Dendritic cell treated with granulocyte-macrophage colony-stimulating factor and Interleukin-4, amounts not matched to agents 40 ng/mL and 50 ng/mL, for 4 days (primary cell): Measurements from ENCODE around the gene GRID2.
"Not testable (repeated sequence)": the region's sequence is repeated elsewhere in the genome, so short reads cannot be mapped to it uniquely, and the experiment has no call there.

Experiments used
- H3K27ac Mint-ChIP-seq: one replicate; pipeline ENCODE4 v1.8.0; 2022; ENCODE audit warnings: mild to moderate bottlenecking, mixed read lengths
- H3K27me3 Mint-ChIP-seq: one replicate; pipeline ENCODE4 v1.8.0; 2022; ENCODE audit warnings: mild to moderate bottlenecking, mixed read lengths
- H3K36me3 Mint-ChIP-seq: one replicate; pipeline ENCODE4 v1.8.0; 2022; ENCODE audit warnings: low read depth, mixed read lengths
- H3K4me1 Mint-ChIP-seq: one replicate; pipeline ENCODE4 v1.8.0; 2022; ENCODE audit warnings: low read depth, mixed read lengths
- H3K4me3 Mint-ChIP-seq: one replicate; pipeline ENCODE4 v1.8.0; 2022; ENCODE audit warnings: mild to moderate bottlenecking, moderate library complexity, mixed read lengths
- H3K9me3 Mint-ChIP-seq: one replicate; pipeline ENCODE4 v1.8.0; 2022; ENCODE audit warnings: mixed read lengths
- intact Hi-C: fragments of 100-400 bp; cut with micrococcal nuclease; formaldehyde crosslinking; loops from one replicate; pipeline ENCODE4 v1.15.0; 2022

The GRID2 gene

GRCh38 chr4:92334716-92335350, 31.1 kb downstream of the GRID2 start:
- H3K9me3 Mint-ChIP-seq, result no peaks in the 10 kb centered on the region
- no peaks in the 10 kb centered on the region for H3K4me1 Mint-ChIP-seq
- H3K4me3 Mint-ChIP-seq, result no peak overlapping the region
- no peaks in the 10 kb centered on the region for H3K36me3 Mint-ChIP-seq
- no peaks in the 10 kb centered on the region for H3K27me3 Mint-ChIP-seq
- intact Hi-C loops, result no loop called here
- H3K27ac Mint-ChIP-seq, result no peak overlapping the region

- Mint-ChIP-seq H3K4me1 (no peaks in the 10 kb centered on the region), H3K27ac (no peak overlapping the region), H3K4me3 (no peak overlapping the region), H3K27me3 (no peaks in the 10 kb centered on the region), H3K9me3 (no peaks in the 10 kb centered on the region), H3K36me3 (no peaks in the 10 kb centered on the region)
- intact Hi-C loops, result no loop called here
These were observed 35.9 kb downstream of the GRID2 start for GRCh38 chr4:92339676-92340075.

GRCh38 chr4:92344216-92344615, 40.5 kb downstream of the GRID2 start:
- no peak overlapping the region for H3K27ac Mint-ChIP-seq
- no peak overlapping the region for H3K4me3 Mint-ChIP-seq
- H3K36me3 Mint-ChIP-seq, result no peaks in the 10 kb centered on the region
- intact Hi-C loops, result no loop called here
- H3K27me3 Mint-ChIP-seq, result no peaks in the 10 kb centered on the region
- no peaks in the 10 kb centered on the region for H3K4me1 Mint-ChIP-seq
- no peaks in the 10 kb centered on the region for H3K9me3 Mint-ChIP-seq

GRCh38 chr4:92346289-92346688, 42.5 kb downstream of the GRID2 start:
- Mint-ChIP-seq H3K36me3 (no peaks in the 10 kb centered on the region), H3K27me3 (no peaks in the 10 kb centered on the region), H3K27ac (no peak overlapping the region), H3K4me1 (no peaks in the 10 kb centered on the region), H3K9me3 (no peaks in the 10 kb centered on the region), H3K4me3 (no peak overlapping the region)
- intact Hi-C loops, result no loop called here

GRCh38 chr4:92357966-92358365, 54.2 kb downstream of the GRID2 start:
- H3K4me3 Mint-ChIP-seq, result no peak overlapping the region
- H3K36me3 Mint-ChIP-seq, result no peaks in the 10 kb centered on the region
- H3K4me1 Mint-ChIP-seq, result no peaks in the 10 kb centered on the region
- intact Hi-C loops, result no loop called here
- H3K27ac Mint-ChIP-seq, result no peak overlapping the region
- H3K27me3 Mint-ChIP-seq, result no peaks in the 10 kb centered on the region
- no peaks in the 10 kb centered on the region for H3K9me3 Mint-ChIP-seq

- H3K27ac Mint-ChIP-seq, result no peak overlapping the region
- intact Hi-C loops, result no loop called here
- no peaks in the 10 kb centered on the region for H3K4me1 Mint-ChIP-seq
- no peak overlapping the region for H3K4me3 Mint-ChIP-seq
- no peaks in the 10 kb centered on the region for H3K36me3 Mint-ChIP-seq
- H3K9me3 Mint-ChIP-seq, result no peaks in the 10 kb centered on the region
- H3K27me3 Mint-ChIP-seq, result no peaks in the 10 kb centered on the region
These were observed 55.7 kb downstream of the GRID2 start for GRCh38 chr4:92359491-92359890.

- intact Hi-C loops, result no loop called here
- Mint-ChIP-seq H3K27me3 (no peaks in the 10 kb centered on the region), H3K27ac (no peak overlapping the region), H3K4me3 (no peak overlapping the region), H3K4me1 (no peaks in the 10 kb centered on the region), H3K36me3 (no peaks in the 10 kb centered on the region), H3K9me3 (no peaks in the 10 kb centered on the region)
These were observed 58.3 kb downstream of the GRID2 start for GRCh38 chr4:92362028-92362427.

- intact Hi-C loops, result no loop called here
- Mint-ChIP-seq H3K27ac (no peak overlapping the region), H3K9me3 (no peaks in the 10 kb centered on the region), H3K36me3 (no peaks in the 10 kb centered on the region), H3K27me3 (no peaks in the 10 kb centered on the region), H3K4me3 (no peak overlapping the region), H3K4me1 (no peaks in the 10 kb centered on the region)
These were observed 64.9 kb downstream of the GRID2 start for GRCh38 chr4:92368653-92369052.

GRCh38 chr4:92381616-92382015, 77.8 kb downstream of the GRID2 start:
- intact Hi-C loops, result no loop called here
- H3K27ac Mint-ChIP-seq, result no peak overlapping the region
- no peaks in the 10 kb centered on the region for H3K27me3 Mint-ChIP-seq
- no peaks in the 10 kb centered on the region for H3K36me3 Mint-ChIP-seq
- no peak overlapping the region for H3K4me3 Mint-ChIP-seq
- H3K9me3 Mint-ChIP-seq, result peaks cover 8% of the 10 kb centered on the region
- H3K4me1 Mint-ChIP-seq, result no peaks in the 10 kb centered on the region

GRCh38 chr4:92382128-92382527, 78.4 kb downstream of the GRID2 start:
- H3K36me3 Mint-ChIP-seq, result no peaks in the 10 kb centered on the region
- H3K4me3 Mint-ChIP-seq, result no peak overlapping the region
- intact Hi-C loops, result no loop called here
- H3K27me3 Mint-ChIP-seq, result no peaks in the 10 kb centered on the region
- H3K4me1 Mint-ChIP-seq, result no peaks in the 10 kb centered on the region
- peaks cover 5% of the 10 kb centered on the region for H3K9me3 Mint-ChIP-seq
- no peak overlapping the region for H3K27ac Mint-ChIP-seq

GRCh38 chr4:92387459-92388069, 83.8 kb downstream of the GRID2 start:
- no peaks in the 10 kb centered on the region for H3K27me3 Mint-ChIP-seq
- intact Hi-C loops, result loop anchor here (5.0 kb wide), 1 partner anchor 1965 kb away; no protein-coding TSS in a partner anchor
- no peak overlapping the region for H3K27ac Mint-ChIP-seq
- no peaks in the 10 kb centered on the region for H3K36me3 Mint-ChIP-seq
- no peaks in the 10 kb centered on the region for H3K4me1 Mint-ChIP-seq
- H3K9me3 Mint-ChIP-seq, result no peaks in the 10 kb centered on the region
- no peak overlapping the region for H3K4me3 Mint-ChIP-seq

GRCh38 chr4:92399032-92399431, 95.3 kb downstream of the GRID2 start:
- no peak overlapping the region for H3K4me3 Mint-ChIP-seq
- intact Hi-C loops, result no loop called here
- H3K27me3 Mint-ChIP-seq, result no peaks in the 10 kb centered on the region
- no peaks in the 10 kb centered on the region for H3K4me1 Mint-ChIP-seq
- no peak overlapping the region for H3K27ac Mint-ChIP-seq
- H3K36me3 Mint-ChIP-seq, result no peaks in the 10 kb centered on the region
- H3K9me3 Mint-ChIP-seq, result no peaks in the 10 kb centered on the region

GRCh38 chr4:92403525-92403924, 99.8 kb downstream of the GRID2 start:
- H3K4me3 Mint-ChIP-seq, H3K27ac Mint-ChIP-seq, H3K4me1 Mint-ChIP-seq, H3K9me3 Mint-ChIP-seq, H3K27me3 Mint-ChIP-seq, intact Hi-C loops, H3K36me3 Mint-ChIP-seq: not testable (repeated sequence)

- intact Hi-C loops, result no loop called here
- H3K36me3 Mint-ChIP-seq, result no peaks in the 10 kb centered on the region
- no peak overlapping the region for H3K4me3 Mint-ChIP-seq
- no peaks in the 10 kb centered on the region for H3K9me3 Mint-ChIP-seq
- no peak overlapping the region for H3K27ac Mint-ChIP-seq
- no peaks in the 10 kb centered on the region for H3K4me1 Mint-ChIP-seq
- H3K27me3 Mint-ChIP-seq, result no peaks in the 10 kb centered on the region
These were observed 102.7 kb downstream of the GRID2 start for GRCh38 chr4:92406488-92406887.

GRCh38 chr4:92421920-92422319, 118.2 kb downstream of the GRID2 start:
- intact Hi-C loops, result no loop called here
- Mint-ChIP-seq H3K36me3 (no peaks in the 10 kb centered on the region), H3K27ac (no peak overlapping the region), H3K4me1 (no peaks in the 10 kb centered on the region), H3K27me3 (no peaks in the 10 kb centered on the region), H3K9me3 (no peaks in the 10 kb centered on the region), H3K4me3 (no peak overlapping the region)
